Frontal cortex (tissue), 4 donors: ENCODE data around the gene HNRNPUL2. TPM values are rescaled to one million over a fixed set of nuclear protein-coding genes. Genes with fewer than 3 reads are reported as not detected.

ENCODE experiments used
- DNase-seq, 2 donors: peaks; one replicate each; pipeline ENCODE4 v3.0.0; 2012; ENCODE audit warnings: low spot score in 2 of 2
- FAIRE-seq: peaks from 2 replicates; lab custom pipeline; 2012; peaks lifted over from hg19 to GRCh38; lab: Jason Lieb, UNC
- total RNA-seq: library from RNA; depleted of rRNA; stranded (reverse); fragments of >200 nt; gene quantifications from one replicate; pipeline ENCODE4 v1.2.3, GENCODE V29; 2014
- donor health status: control.
- donor health status: control.
- donor health status: control.

HNRNPUL2 gene
- total RNA-seq, 1 donor from 2014 or later = 15.1 TPM

GRCh38 chr11:62728171-62728988 is 1.1 kb upstream of the HNRNPUL2 start, which contains the start of gene TTC9C:
TSS of gene TTC9C (plus strand) at chr11:62728486. CDS start at chr11:62728849, 363 bp downstream.
- no peak for FAIRE-seq
- DNase-seq = peak; percentile 73 to 75

- FAIRE-seq = peak; percentile 33
- peak; percentile 83 to 84 for DNase-seq
Observed at GRCh38 chr11:62727872-62728170, 564 bp upstream of the HNRNPUL2 start.

GRCh38 chr11:62726915-62727164 is 417 bp downstream of the HNRNPUL2 start:
- peak in 1 of 2 donors; percentile 78 for DNase-seq
- FAIRE-seq = no peak

GRCh38 chr11:62726156-62726914 is 922 bp downstream of the HNRNPUL2 start:
- FAIRE-seq (no peak), DNase-seq (no peak)

GRCh38 chr11:62725646-62726045 is 1.6 kb downstream of the HNRNPUL2 start:
- FAIRE-seq = no peak

GRCh38 chr11:62724171-62724570 is 3.1 kb downstream of the HNRNPUL2 start:
- no peak for FAIRE-seq
- no peak for DNase-seq

More at GRCh38 chr11:62725646-62726045, 1.6 kb downstream of the HNRNPUL2 start:
- DNase-seq = no peak

- DNase-seq (no peak), FAIRE-seq (no peak)
Observed at GRCh38 chr11:62721994-62722393, 5.3 kb downstream of the HNRNPUL2 start.

GRCh38 chr11:62719302-62719978 is 7.8 kb downstream of the HNRNPUL2 start:
- DNase-seq (no peak), FAIRE-seq (no peak)

GRCh38 chr11:62716816-62717215 is 10.4 kb downstream of the HNRNPUL2 start:
- DNase-seq (no peak), FAIRE-seq (no peak)

- DNase-seq = no peak
- no peak for FAIRE-seq
Observed at GRCh38 chr11:62716206-62716605, 11.1 kb downstream of the HNRNPUL2 start.

GRCh38 chr11:62715150-62716130 is 11.8 kb downstream of the HNRNPUL2 start:
- DNase-seq (no peak), FAIRE-seq (no peak)

GRCh38 chr11:62713343-62713742 is 13.9 kb downstream of the HNRNPUL2 start:
- DNase-seq = no peak
- no peak for FAIRE-seq

- DNase-seq (no peak), FAIRE-seq (no peak)
Observed at GRCh38 chr11:62712861-62713260, 14.4 kb downstream of the HNRNPUL2 start.

- FAIRE-seq (no peak), DNase-seq (no peak)
Observed at GRCh38 chr11:62712276-62712812, 14.9 kb downstream of the HNRNPUL2 start.

GRCh38 chr11:62710001-62710345 is 17.3 kb downstream of the HNRNPUL2 start:
- no peak for FAIRE-seq
- DNase-seq = no peak

- FAIRE-seq = no peak
- peak; percentile 84 to 86 for DNase-seq
Observed at GRCh38 chr11:62709247-62710000, 17.8 kb downstream of the HNRNPUL2 start.

- DNase-seq (no peak), FAIRE-seq (no peak)
Observed at GRCh38 chr11:62708793-62709192, 18.5 kb downstream of the HNRNPUL2 start.

GRCh38 chr11:62708392-62708791 is 18.9 kb downstream of the HNRNPUL2 start:
- DNase-seq (no peak), FAIRE-seq (no peak)
